Omental fat pad (tissue), 4 donors: ENCODE data around the gene CMA1. TPM values are rescaled to one million over a fixed set of nuclear protein-coding genes. Genes with fewer than 3 reads are reported as not detected.

ENCODE experiments used
- ATAC-seq: fragments of 150-250 bp; one replicate; pipeline ENCODE4 v1.9.1; 2016; ENCODE audit warnings: mild to moderate bottlenecking, moderate library complexity; ENCODE audit not compliant: low FRiP score
- DNase-seq: peaks from one replicate; pipeline ENCODE4 v3.0.0-alpha.2; 2019; ENCODE audit warnings: low spot score
- CTCF ChIP-seq, 3 donors: fragments of 450-650 bp; IDR thresholded peaks; one replicate each; pipeline ENCODE4 v1.5.1; 2016 to 2017; ENCODE audit warnings: antibody characterized with exemption in 3 of 3, mild to moderate bottlenecking in 3 of 3, moderate library complexity in 2 of 3
- total RNA-seq, 4 donors: library from RNA; depleted of rRNA; stranded (reverse); fragments of >200 nt; gene quantifications; one replicate each; pipeline ENCODE4 v1.1.0, GENCODE V29; 2016

The CMA1 gene
- total RNA-seq, 4 donors from 2014 or later = 0.84 to 1.4 TPM; not detected in 2

GRCh38 chr14:24463017-24463883, 44.8 kb downstream of the CMA1 start:
- ATAC-seq (no peak), DNase-seq (no peak)
- TF ChIP-seq CTCF (IDR thresholded peaks at IDR 0.05) = no peak

- no peak for ATAC-seq
- DNase-seq = no peak
- TF ChIP-seq CTCF (IDR thresholded peaks at IDR 0.05) = no peak
These were observed 46.7 kb downstream of the CMA1 start for GRCh38 chr14:24461336-24461735.

- no peak for TF ChIP-seq CTCF (IDR thresholded peaks at IDR 0.05)
- ATAC-seq (no peak), DNase-seq (no peak)
These were observed 48.7 kb downstream of the CMA1 start for GRCh38 chr14:24459331-24459730.

GRCh38 chr14:24458736-24459135, 49.3 kb downstream of the CMA1 start:
- TF ChIP-seq CTCF (IDR thresholded peaks at IDR 0.05) = no peak
- ATAC-seq (no peak), DNase-seq (no peak)

GRCh38 chr14:24456980-24457379, 51.1 kb downstream of the CMA1 start:
- DNase-seq = no peak
- TF ChIP-seq CTCF (IDR thresholded peaks at IDR 0.05) = no peak
- no peak for ATAC-seq

Other genes with a start within 250 kb of the CMA1 start
- 100 to 1,000 TPM in 2 of 4 donors, 10 to 100 TPM in 1, 1 to 10 TPM in 1; 2.0 to 114 (median 79.1) TPM for gene TGM1, start 245.1 kb downstream of the CMA1 start, total RNA-seq
- gene RABGGTA, start 236.7 kb downstream of the CMA1 start, total RNA-seq = 10 to 100 TPM; 20.7 to 30.9 (median 25.0) TPM
- 10 to 100 TPM; 14.3 to 42.5 (median 23.7) TPM for gene DHRS1, start 208.5 kb downstream of the CMA1 start, total RNA-seq
- gene NOP9, start 208.4 kb downstream of the CMA1 start, total RNA-seq = 10 to 100 TPM; 13.9 to 22.2 (median 17.8) TPM
- gene CIDEB, start 200.3 kb downstream of the CMA1 start, total RNA-seq = 10 to 100 TPM in 3 of 4 donors, 1 to 10 TPM in 1; 9.1 to 23.8 (median 14.3) TPM
- 1 to 10 TPM; 4.7 to 9.0 (median 7.9) TPM for gene LTB4R2, start 198.1 kb downstream of the CMA1 start, total RNA-seq
- 10 to 100 TPM in 3 of 4 donors, 1 to 10 TPM in 1; 5.0 to 16.7 (median 12.6) TPM for gene LTB4R, start 196.8 kb downstream of the CMA1 start, total RNA-seq
- gene ADCY4, start 173.2 kb downstream of the CMA1 start, total RNA-seq = 100 to 1,000 TPM in 1 of 4 donors, 10 to 100 TPM in 2, 1 to 10 TPM in 1; 9.7 to 144 (median 45.6) TPM
- gene RIPK3, start 168.3 kb downstream of the CMA1 start, total RNA-seq = 10 to 100 TPM in 2 of 4 donors, 1 to 10 TPM in 2; 9.0 to 18.0 (median 13.2) TPM
- gene NFATC4, start 140.1 kb downstream of the CMA1 start, total RNA-seq = 10 to 100 TPM in 3 of 4 donors, 1 to 10 TPM in 1; 9.2 to 53.3 (median 23.3) TPM
- gene NYNRIN, start 109.3 kb downstream of the CMA1 start, total RNA-seq = 10 to 100 TPM in 3 of 4 donors, 1 to 10 TPM in 1; 4.6 to 24.9 (median 13.0) TPM
- 1 to 10 TPM; 1.2 to 4.4 (median 2.8) TPM for gene CBLN3, start 78.6 kb downstream of the CMA1 start, total RNA-seq
- gene KHNYN, start 78.3 kb downstream of the CMA1 start, total RNA-seq = 10 to 100 TPM; 32.1 to 77.1 (median 43.5) TPM
- gene SDR39U1, start 65.5 kb downstream of the CMA1 start, total RNA-seq = 10 to 100 TPM; 28.4 to 35.9 (median 31.8) TPM
- 10 to 100 TPM in 1 of 4 donors, 1 to 10 TPM in 2, under 1 TPM in 1; 0.84 to 11.5 (median 3.9) TPM for gene CTSG, start 68.0 kb upstream of the CMA1 start, total RNA-seq
- gene GZMH, start 101.4 kb upstream of the CMA1 start, total RNA-seq = 1 to 10 TPM in 2 of 4 donors, not detected in 2; 1.4 to 2.0 TPM
- 1 to 10 TPM; 1.2 to 8.9 (median 1.9) TPM for gene GZMB, start 125.9 kb upstream of the CMA1 start, total RNA-seq